Measurements from ENCODE around the gene HTR1D.
"Not testable (repeated sequence)": the region's sequence is repeated elsewhere in the genome, so short reads cannot be mapped to it uniquely, and the experiment has no call there.

The HTR1D gene

DNA sequence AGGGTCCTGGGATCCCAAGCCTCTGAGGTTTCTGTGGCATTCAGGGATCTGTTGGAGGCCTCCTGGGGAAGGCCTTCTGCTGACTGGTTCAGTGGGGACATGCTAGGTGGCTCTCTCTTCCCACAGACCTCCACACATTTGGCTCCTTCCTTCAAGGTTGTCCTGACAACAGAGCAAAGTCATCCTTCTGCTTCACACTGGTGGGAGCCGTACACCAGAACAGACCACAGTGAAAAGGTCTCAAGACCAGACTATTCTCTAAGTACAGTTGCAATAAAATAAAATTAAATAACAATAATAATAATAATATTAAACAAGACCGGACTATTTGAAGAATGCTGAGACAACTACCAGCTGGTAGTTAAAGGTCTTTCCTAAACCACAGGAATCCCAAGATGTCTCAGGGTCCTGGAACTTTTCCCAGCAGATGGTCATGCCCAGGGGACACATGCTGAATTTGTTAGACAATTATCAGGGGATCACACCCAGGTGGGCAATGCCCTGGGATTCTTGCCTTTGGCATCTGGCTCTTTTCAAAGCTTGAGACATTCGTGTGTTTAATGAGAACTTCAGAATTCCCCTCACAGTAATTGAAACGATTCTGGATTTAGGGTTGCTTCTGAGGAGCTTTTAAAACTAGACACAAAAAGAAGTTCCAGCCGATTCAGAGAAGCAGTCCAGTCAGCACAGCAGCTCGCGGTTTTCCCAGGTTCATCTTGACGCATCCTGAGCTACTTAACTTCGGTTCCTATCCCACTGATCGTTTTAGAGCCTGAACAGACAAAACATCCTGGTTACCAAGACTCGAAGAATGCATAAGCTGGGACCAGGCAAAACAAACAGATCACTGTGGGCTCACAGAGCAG lies 22.9 kb downstream of the HTR1D start:
- H3K4me3 ChIP-seq (ENCODE audit: low read length, poor library complexity, severe bottlenecking): no peak overlapping the region
- H3K9me2 ChIP-seq (replicated peaks; ENCODE audit: low read depth, low read length): no peaks in the 10 kb centered on the region
- H3K9ac ChIP-seq (ENCODE audit: low read depth, low read length, poor library complexity, severe bottlenecking): no peak overlapping the region
- H3K4me2 ChIP-seq (ENCODE audit: low read depth, low read length, poor library complexity, severe bottlenecking): no peak overlapping the region
- H3F3A ChIP-seq (ENCODE audit: low read depth): no peaks in the 10 kb centered on the region
- H3K9me3 ChIP-seq (ENCODE audit: insufficient read depth, low read depth, low read length): no peaks in the 10 kb centered on the region
- no peaks in the 10 kb centered on the region for H3K27me3 ChIP-seq (ENCODE audit: insufficient read depth, low read length, poor library complexity, severe bottlenecking)
- H3K36me3 ChIP-seq (ENCODE audit: insufficient read depth, low read length): no peaks in the 10 kb centered on the region
- H4K20me1 ChIP-seq (ENCODE audit: insufficient read depth, low read length, poor library complexity, severe bottlenecking): no peaks in the 10 kb centered on the region
- no peaks in the 10 kb centered on the region for H3K4me1 ChIP-seq (ENCODE audit: insufficient read depth, low read length, poor library complexity, severe bottlenecking)
- no peak overlapping the region for H2AFZ ChIP-seq (ENCODE audit: low read length)
- no peaks in the 10 kb centered on the region for H3K79me2 ChIP-seq (ENCODE audit: insufficient read depth, low read length)
- no peak for TF ChIP-seq EZH2phosphoT487 (IDR thresholded peaks at IDR 0.05; ENCODE audit: borderline replicate concordance)
- TF ChIP-seq, protein P1, sequence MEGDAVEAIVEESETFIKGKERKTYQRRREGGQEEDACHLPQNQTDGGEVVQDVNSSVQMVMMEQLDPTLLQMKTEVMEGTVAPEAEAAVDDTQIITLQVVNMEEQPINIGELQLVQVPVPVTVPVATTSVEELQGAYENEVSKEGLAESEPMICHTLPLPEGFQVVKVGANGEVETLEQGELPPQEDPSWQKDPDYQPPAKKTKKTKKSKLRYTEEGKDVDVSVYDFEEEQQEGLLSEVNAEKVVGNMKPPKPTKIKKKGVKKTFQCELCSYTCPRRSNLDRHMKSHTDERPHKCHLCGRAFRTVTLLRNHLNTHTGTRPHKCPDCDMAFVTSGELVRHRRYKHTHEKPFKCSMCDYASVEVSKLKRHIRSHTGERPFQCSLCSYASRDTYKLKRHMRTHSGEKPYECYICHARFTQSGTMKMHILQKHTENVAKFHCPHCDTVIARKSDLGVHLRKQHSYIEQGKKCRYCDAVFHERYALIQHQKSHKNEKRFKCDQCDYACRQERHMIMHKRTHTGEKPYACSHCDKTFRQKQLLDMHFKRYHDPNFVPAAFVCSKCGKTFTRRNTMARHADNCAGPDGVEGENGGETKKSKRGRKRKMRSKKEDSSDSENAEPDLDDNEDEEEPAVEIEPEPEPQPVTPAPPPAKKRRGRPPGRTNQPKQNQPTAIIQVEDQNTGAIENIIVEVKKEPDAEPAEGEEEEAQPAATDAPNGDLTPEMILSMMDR (conservative IDR thresholded peaks at IDR 0.05; ENCODE audit: low read length): no peak

DNA sequence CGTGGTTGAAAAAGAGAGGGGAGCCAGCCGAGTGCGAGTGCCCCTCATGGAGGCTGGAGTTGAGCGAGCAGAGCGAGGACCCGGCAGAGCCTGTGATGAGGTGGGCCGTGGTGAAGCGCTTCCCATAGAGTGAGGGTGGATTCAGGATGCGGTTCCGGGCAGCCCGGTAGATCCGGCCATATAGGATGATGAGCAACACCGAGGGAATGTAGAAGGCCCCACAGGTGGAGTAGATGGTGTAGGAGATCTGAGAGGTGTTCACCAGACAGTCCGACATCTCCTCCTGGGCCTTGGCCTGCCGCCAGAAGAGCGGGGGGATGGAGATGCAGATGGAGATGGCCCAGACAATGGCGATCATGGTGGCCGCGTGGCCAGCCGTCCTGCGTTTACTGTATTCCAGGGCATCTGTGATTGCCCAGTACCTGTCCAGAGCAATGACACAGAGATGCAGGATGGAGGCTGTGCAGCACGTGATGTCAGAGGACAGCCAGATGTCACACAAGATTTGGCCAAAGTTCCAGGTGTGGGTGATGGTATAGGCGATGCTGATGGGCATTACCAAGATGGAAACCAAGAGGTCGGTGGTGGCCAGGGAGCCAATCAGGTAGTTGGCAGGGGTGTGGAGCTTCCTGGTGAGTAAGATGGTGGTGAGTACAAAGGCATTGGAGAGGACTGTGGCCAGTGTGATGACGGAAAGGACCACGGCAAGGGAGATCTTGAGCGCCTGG lies 23.7 kb downstream of the HTR1D start:
- no peak overlapping the region for H3K4me3 ChIP-seq (ENCODE audit: low read length, poor library complexity, severe bottlenecking)
- no peak overlapping the region for H3K4me2 ChIP-seq (ENCODE audit: low read depth, low read length, poor library complexity, severe bottlenecking)
- no peaks in the 10 kb centered on the region for H3F3A ChIP-seq (ENCODE audit: low read depth)
- H4K20me1 ChIP-seq (ENCODE audit: insufficient read depth, low read length, poor library complexity, severe bottlenecking): no peaks in the 10 kb centered on the region
- no peak overlapping the region for H2AFZ ChIP-seq (ENCODE audit: low read length)
- no peak for TF ChIP-seq EZH2phosphoT487 (IDR thresholded peaks at IDR 0.05; ENCODE audit: borderline replicate concordance)
- TF ChIP-seq, protein P1 (conservative IDR thresholded peaks at IDR 0.05; ENCODE audit: low read length): no peak
- no peaks in the 10 kb centered on the region for H3K4me1 ChIP-seq (ENCODE audit: insufficient read depth, low read length, poor library complexity, severe bottlenecking)
- no peaks in the 10 kb centered on the region for H3K79me2 ChIP-seq (ENCODE audit: insufficient read depth, low read length)
- H3K27me3 ChIP-seq (ENCODE audit: insufficient read depth, low read length, poor library complexity, severe bottlenecking): no peaks in the 10 kb centered on the region
- no peaks in the 10 kb centered on the region for H3K9me2 ChIP-seq (replicated peaks; ENCODE audit: low read depth, low read length)
- H3K9ac ChIP-seq (ENCODE audit: low read depth, low read length, poor library complexity, severe bottlenecking): no peak overlapping the region
- no peaks in the 10 kb centered on the region for H3K36me3 ChIP-seq (ENCODE audit: insufficient read depth, low read length)
- no peaks in the 10 kb centered on the region for H3K9me3 ChIP-seq (ENCODE audit: insufficient read depth, low read depth, low read length)

DNA sequence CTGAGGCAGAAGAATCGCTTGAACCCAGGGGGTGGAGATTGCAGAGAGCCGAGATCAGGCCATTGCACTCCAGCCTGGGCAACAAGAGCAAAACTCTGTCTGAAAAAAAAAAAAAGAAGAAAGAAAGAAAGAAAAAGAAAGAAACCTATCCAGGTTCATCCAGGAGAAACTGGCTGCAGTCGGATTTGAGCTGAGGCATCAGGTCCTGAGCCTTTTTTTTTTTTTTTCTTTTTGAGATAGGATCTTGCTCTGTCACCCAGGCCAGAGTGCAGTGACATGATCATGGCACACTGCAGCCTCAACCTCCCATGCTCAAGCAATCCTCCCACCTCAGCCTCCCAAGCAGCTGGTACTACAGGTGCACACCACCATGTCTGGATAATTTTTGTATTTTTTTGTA lies 26.1 kb downstream of the HTR1D start:
- Histone ChIP-seq H3K4me3 (ENCODE audit: low read length, poor library complexity, severe bottlenecking) (no peak overlapping the region), H3K9me3 (ENCODE audit: insufficient read depth, low read depth, low read length) (no peaks in the 10 kb centered on the region), H3K36me3 (ENCODE audit: insufficient read depth, low read length) (no peaks in the 10 kb centered on the region), H3K4me1 (ENCODE audit: insufficient read depth, low read length, poor library complexity, severe bottlenecking) (no peaks in the 10 kb centered on the region), H2AFZ (ENCODE audit: low read length) (no peak overlapping the region), H4K20me1 (ENCODE audit: insufficient read depth, low read length, poor library complexity, severe bottlenecking) (no peaks in the 10 kb centered on the region), H3K4me2 (ENCODE audit: low read depth, low read length, poor library complexity, severe bottlenecking) (no peak overlapping the region), H3K27me3 (ENCODE audit: insufficient read depth, low read length, poor library complexity, severe bottlenecking) (no peaks in the 10 kb centered on the region), H3K79me2 (ENCODE audit: insufficient read depth, low read length) (no peaks in the 10 kb centered on the region), H3K9ac (ENCODE audit: low read depth, low read length, poor library complexity, severe bottlenecking) (no peak overlapping the region), H3F3A (ENCODE audit: low read depth) (no peaks in the 10 kb centered on the region), H3K9me2 (replicated peaks; ENCODE audit: low read depth, low read length) (no peaks in the 10 kb centered on the region)
- TF ChIP-seq, protein P1 (conservative IDR thresholded peaks at IDR 0.05; ENCODE audit: low read length): no peak
- no peak for TF ChIP-seq EZH2phosphoT487 (IDR thresholded peaks at IDR 0.05; ENCODE audit: borderline replicate concordance)

DNA sequence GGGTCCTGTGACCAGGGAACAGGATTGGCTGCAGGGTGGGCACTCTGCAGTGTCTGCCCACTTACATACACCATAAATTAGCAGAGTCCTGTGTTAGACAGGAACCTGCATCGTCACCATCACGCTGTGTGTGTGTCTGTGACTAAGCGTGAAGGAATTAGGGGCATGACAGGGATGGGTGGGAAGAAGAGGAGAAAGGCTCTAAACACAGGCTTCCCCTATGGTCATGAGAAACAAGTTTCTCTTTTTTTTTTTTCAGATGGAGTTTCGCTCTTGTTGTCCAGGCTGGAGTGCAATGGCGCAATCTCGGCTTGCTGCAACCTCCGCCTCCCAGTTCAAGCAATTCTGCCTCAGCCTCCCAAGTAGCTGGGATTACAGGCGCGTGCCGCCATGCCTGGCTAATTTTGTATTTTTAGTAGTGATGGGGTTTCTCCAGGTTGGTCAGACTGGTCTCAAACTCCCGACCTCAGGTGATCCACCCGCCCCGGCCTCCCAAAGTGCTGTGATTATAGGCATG lies 28.3 kb downstream of the HTR1D start:
- not testable (repeated sequence) for H3K36me3 ChIP-seq (ENCODE audit: insufficient read depth, low read length); H2AFZ ChIP-seq (ENCODE audit: low read length); H3K9me2 ChIP-seq (replicated peaks; ENCODE audit: low read depth, low read length); H3K4me3 ChIP-seq (ENCODE audit: low read length, poor library complexity, severe bottlenecking); H3K79me2 ChIP-seq (ENCODE audit: insufficient read depth, low read length); H4K20me1 ChIP-seq (ENCODE audit: insufficient read depth, low read length, poor library complexity, severe bottlenecking); H3K4me1 ChIP-seq (ENCODE audit: insufficient read depth, low read length, poor library complexity, severe bottlenecking); H3F3A ChIP-seq (ENCODE audit: low read depth); H3K4me2 ChIP-seq (ENCODE audit: low read depth, low read length, poor library complexity, severe bottlenecking); H3K9ac ChIP-seq (ENCODE audit: low read depth, low read length, poor library complexity, severe bottlenecking); H3K27me3 ChIP-seq (ENCODE audit: insufficient read depth, low read length, poor library complexity, severe bottlenecking); H3K9me3 ChIP-seq (ENCODE audit: insufficient read depth, low read depth, low read length)

Data from Loucy (cell line).